Measurements from ENCODE around the gene INPP5A. TPM values are rescaled to one million over a fixed set of nuclear protein-coding genes. Genes with fewer than 3 reads are reported as not detected.

INPP5A gene
- polyA plus RNA-seq, 2 donors: 9.2 to 12.7 TPM

DNA sequence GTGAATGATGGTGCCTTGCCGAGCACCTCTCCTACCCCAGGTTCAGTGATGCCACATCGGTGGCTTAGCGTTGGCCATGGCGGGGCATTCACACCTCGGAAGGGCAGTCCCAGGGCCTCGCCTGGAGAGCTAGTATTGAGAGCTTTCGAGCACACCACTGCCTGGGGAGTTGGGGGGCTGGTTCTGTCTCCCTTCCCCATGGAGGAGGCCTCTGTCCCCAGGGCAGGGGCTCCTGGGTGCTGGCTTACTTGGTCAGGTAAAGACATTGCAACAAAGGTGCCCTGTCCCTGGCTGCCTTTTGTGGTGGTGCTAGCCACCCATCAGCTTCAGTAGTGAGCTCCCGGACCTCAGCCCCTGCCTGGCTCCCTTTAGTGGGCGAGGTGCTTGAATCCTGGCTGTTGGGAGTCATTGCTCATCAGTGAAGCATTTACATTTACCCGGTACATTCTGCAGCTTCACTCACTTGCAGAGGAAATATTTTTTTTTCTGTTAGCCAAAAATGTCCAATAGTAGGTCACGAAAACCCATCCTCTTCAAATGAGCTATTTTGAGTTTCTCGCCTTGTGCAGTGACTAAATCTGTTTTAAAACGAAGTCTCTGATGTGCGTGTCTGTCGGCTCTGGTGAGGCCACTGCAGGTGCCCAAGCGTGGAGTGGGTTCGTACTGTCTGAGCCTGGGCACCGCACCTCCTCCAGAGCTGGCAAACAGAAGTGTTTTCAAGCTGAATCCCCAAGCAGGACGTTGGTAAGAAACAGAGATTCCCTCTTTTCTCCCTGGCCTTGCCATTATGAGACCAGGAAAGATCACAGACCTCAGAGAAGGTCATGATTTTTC lies 95.5 kb downstream of the INPP5A start:
- Histone ChIP-seq H3K4me3 (ENCODE audit: low read depth in 1 of 2, low read length in 2 of 2) (no peak overlapping the region), H3K27ac (ENCODE audit: low read depth in 2 of 2, low read length in 1 of 2) (peak overlapping the region; percentile 49 to 88), H3K36me3 (ENCODE audit: control insufficient read depth in 2 of 2, insufficient read depth in 2 of 2, low read length in 1 of 2) (no peaks in the 10 kb centered on the region), H3K4me1 (ENCODE audit: control insufficient read depth in 2 of 2, insufficient read depth in 2 of 2, low read length in 1 of 2) (peaks cover 11 to 23% of the 10 kb centered on the region in 2 donors), H3K27me3 (ENCODE audit: control insufficient read depth in 1 of 2, insufficient read depth in 2 of 2, low read length in 2 of 2) (no peaks in the 10 kb centered on the region), H3K9me3 (ENCODE audit: control insufficient read depth in 2 of 2, insufficient read depth in 1 of 2, low read depth in 1 of 2, low read length in 1 of 2) (no peaks in the 10 kb centered on the region)
- WGBS, 2 donors: 78 to 80% methylated on average over 19 of the region's 19 CpGs

DNA sequence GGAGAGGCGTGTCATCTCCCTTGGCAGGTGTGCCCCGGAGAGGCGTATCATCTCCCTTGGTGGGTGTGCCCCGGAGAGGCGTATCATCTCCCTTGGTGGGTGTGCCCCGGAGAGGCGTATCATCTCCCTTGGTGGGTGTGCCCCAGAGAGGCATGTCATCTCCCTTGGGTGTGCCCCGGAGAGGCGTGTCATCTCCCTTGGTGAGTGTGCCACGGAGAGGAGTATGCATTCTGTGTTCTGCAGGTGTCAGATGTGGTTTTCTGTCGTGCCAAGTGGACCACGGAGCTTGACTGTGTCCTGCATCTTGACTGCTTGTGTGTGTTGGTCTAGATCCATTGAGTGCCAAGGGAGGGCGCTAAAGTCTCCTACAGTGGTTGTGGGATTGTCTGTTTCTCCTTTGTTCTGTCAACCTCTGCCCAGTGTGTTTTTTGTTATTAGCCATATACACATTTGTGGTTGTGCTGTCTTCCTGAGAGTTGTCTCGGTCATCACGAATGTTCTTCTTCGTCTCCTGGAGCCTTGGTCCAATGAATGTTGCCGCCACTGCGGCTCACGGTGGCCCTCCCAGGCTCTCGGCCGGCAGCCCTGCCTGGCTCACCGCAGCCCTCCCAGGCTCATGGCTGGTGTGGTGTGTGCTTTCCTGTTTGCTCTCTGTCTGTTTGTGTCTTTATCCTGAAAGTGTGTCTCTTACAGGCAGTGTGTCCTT lies 96.8 kb downstream of the INPP5A start:
- H3K27me3 ChIP-seq (ENCODE audit: control insufficient read depth in 1 of 2, insufficient read depth in 2 of 2, low read length in 2 of 2): no peaks in the 10 kb centered on the region
- no peaks in the 10 kb centered on the region for H3K9me3 ChIP-seq (ENCODE audit: control insufficient read depth in 2 of 2, insufficient read depth in 1 of 2, low read depth in 1 of 2, low read length in 1 of 2)
- H3K4me1 ChIP-seq (ENCODE audit: control insufficient read depth in 2 of 2, insufficient read depth in 2 of 2, low read length in 1 of 2): peaks cover 9 to 20% of the 10 kb centered on the region in 2 donors
- 67 to 72% methylated on average over 22 of the region's 22 CpGs for WGBS, 2 donors
- H3K27ac ChIP-seq (ENCODE audit: low read depth in 2 of 2, low read length in 1 of 2): peak overlapping the region in 1 of 2 donors; percentile 38
- no peak overlapping the region for H3K4me3 ChIP-seq (ENCODE audit: low read depth in 1 of 2, low read length in 2 of 2)
- H3K36me3 ChIP-seq (ENCODE audit: control insufficient read depth in 2 of 2, insufficient read depth in 2 of 2, low read length in 1 of 2): no peaks in the 10 kb centered on the region

DNA sequence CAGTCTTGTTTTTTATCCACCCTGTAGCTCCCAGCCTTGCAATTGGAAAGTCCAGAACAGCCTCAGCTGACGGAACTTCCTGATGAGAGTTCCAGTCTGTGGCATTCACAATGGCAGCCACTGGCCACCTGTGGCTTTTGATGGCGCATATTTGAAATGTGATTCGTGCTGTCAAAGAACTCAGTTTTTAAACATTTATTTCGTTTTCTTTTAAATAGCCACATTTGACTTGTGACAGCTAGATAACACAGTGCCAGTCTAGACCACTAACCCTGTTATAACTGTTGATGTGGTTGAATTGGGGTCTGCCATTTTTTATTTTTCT lies 97.3 kb downstream of the INPP5A start:
- peak overlapping the region in 1 of 2 donors; percentile 38 for H3K27ac ChIP-seq (ENCODE audit: low read depth in 2 of 2, low read length in 1 of 2)
- peaks cover 7 to 15% of the 10 kb centered on the region in 2 donors for H3K4me1 ChIP-seq (ENCODE audit: control insufficient read depth in 2 of 2, insufficient read depth in 2 of 2, low read length in 1 of 2)
- no peaks in the 10 kb centered on the region for H3K9me3 ChIP-seq (ENCODE audit: control insufficient read depth in 2 of 2, insufficient read depth in 1 of 2, low read depth in 1 of 2, low read length in 1 of 2)
- no peak overlapping the region for H3K4me3 ChIP-seq (ENCODE audit: low read depth in 1 of 2, low read length in 2 of 2)
- WGBS, 2 donors: 85 to 89% methylated on average over 4 of the region's 4 CpGs
- H3K36me3 ChIP-seq (ENCODE audit: control insufficient read depth in 2 of 2, insufficient read depth in 2 of 2, low read length in 1 of 2): no peaks in the 10 kb centered on the region
- no peaks in the 10 kb centered on the region for H3K27me3 ChIP-seq (ENCODE audit: control insufficient read depth in 1 of 2, insufficient read depth in 2 of 2, low read length in 2 of 2)

DNA sequence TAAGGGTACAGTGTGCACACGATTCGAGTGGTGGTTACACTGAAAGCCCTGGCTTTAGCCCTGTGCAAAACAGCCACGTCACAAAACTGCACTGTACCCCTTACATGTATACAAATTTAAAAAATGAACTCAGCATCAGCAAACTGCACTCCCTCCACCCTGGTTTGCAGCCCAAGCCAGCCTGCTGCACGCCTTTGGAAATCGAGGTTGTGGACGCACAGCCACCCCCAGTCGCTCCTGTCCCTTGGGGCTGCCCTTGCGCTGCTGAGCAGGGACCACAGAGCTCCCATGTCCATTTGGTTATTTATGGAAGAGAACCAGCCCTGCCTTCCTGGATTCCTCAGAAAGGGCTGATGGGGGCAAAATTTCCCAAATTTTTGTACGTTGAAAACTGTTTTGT lies 98.8 kb downstream of the INPP5A start:
- Histone ChIP-seq H3K27me3 (ENCODE audit: control insufficient read depth in 1 of 2, insufficient read depth in 2 of 2, low read length in 2 of 2) (no peaks in the 10 kb centered on the region), H3K4me1 (ENCODE audit: control insufficient read depth in 2 of 2, insufficient read depth in 2 of 2, low read length in 1 of 2) (peaks cover 7 to 10% of the 10 kb centered on the region in 2 donors), H3K36me3 (ENCODE audit: control insufficient read depth in 2 of 2, insufficient read depth in 2 of 2, low read length in 1 of 2) (no peaks in the 10 kb centered on the region), H3K27ac (ENCODE audit: low read depth in 2 of 2, low read length in 1 of 2) (no peak overlapping the region), H3K9me3 (ENCODE audit: control insufficient read depth in 2 of 2, insufficient read depth in 1 of 2, low read depth in 1 of 2, low read length in 1 of 2) (no peaks in the 10 kb centered on the region), H3K4me3 (ENCODE audit: low read depth in 1 of 2, low read length in 2 of 2) (no peak overlapping the region)
- WGBS, 2 donors: 75 to 88% methylated on average over 9 of the region's 9 CpGs

DNA sequence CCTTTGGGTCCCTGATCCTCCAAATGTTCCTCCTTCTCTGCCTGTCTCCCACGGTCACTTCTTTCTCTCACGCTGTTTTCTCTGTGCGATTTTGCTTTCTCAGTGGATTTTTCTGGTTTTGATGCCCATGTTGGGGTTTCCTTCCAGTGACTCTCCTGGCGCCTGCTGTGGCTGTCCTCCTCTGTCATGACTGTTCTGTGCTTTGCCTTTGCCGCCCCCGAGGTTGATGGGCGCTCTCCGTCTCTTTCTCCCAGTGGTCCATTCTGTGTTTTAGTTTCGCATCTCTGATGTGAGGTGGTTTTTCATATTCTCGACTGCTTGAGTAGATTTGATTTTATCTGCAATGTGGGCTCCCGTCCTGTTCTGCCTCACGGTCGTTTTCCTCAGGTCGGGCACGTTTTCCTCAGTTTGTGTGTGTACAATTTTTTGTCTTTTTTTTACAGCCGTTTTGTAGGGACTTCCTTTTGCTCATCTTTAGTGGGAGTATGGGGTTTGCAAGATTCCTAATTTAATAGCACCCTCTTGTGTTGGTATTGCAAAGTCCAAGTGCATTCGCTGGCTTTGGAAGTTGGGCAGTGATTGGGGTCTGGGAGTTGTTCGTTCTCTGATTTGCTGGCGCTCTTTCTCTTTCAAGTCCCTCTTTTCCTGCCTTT lies 100.0 kb downstream of the INPP5A start:
- H3K9me3 ChIP-seq (ENCODE audit: control insufficient read depth in 2 of 2, insufficient read depth in 1 of 2, low read depth in 1 of 2, low read length in 1 of 2): no peaks in the 10 kb centered on the region
- H3K27me3 ChIP-seq (ENCODE audit: control insufficient read depth in 1 of 2, insufficient read depth in 2 of 2, low read length in 2 of 2): no peaks in the 10 kb centered on the region
- H3K4me1 ChIP-seq (ENCODE audit: control insufficient read depth in 2 of 2, insufficient read depth in 2 of 2, low read length in 1 of 2): peaks cover 6 to 7% of the 10 kb centered on the region in 2 donors
- WGBS, 2 donors: 39 to 40% methylated on average over 19 of the region's 19 CpGs
- H3K27ac ChIP-seq (ENCODE audit: low read depth in 2 of 2, low read length in 1 of 2): peak overlapping the region in 1 of 2 donors; percentile 24
- no peaks in the 10 kb centered on the region for H3K36me3 ChIP-seq (ENCODE audit: control insufficient read depth in 2 of 2, insufficient read depth in 2 of 2, low read length in 1 of 2)
- no peak overlapping the region for H3K4me3 ChIP-seq (ENCODE audit: low read depth in 1 of 2, low read length in 2 of 2)

DNA sequence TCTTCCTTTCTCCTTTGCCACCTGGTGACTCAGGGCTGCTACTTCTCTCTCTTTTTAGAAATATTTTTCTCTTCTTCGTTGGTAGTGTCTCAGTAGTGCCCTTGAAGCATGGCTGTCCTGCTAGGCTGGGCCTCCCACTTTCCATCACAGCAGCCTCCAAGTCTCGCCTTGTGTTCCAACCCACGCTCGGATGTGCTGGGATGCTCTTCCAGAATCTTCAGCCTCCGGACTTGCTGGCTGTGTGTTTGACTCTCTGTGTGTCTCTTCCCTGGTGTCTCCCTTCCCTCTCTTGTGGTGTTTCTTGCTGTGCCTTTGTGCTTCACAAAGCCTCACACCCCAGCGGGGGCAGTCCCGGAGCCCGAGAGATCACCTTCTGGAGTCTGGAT lies 100.5 kb downstream of the INPP5A start:
- Histone ChIP-seq H3K4me3 (ENCODE audit: low read depth in 1 of 2, low read length in 2 of 2) (no peak overlapping the region), H3K9me3 (ENCODE audit: control insufficient read depth in 2 of 2, insufficient read depth in 1 of 2, low read depth in 1 of 2, low read length in 1 of 2) (no peaks in the 10 kb centered on the region), H3K4me1 (ENCODE audit: control insufficient read depth in 2 of 2, insufficient read depth in 2 of 2, low read length in 1 of 2) (peaks cover 4 to 6% of the 10 kb centered on the region in 2 donors), H3K27me3 (ENCODE audit: control insufficient read depth in 1 of 2, insufficient read depth in 2 of 2, low read length in 2 of 2) (no peaks in the 10 kb centered on the region), H3K27ac (ENCODE audit: low read depth in 2 of 2, low read length in 1 of 2) (no peak overlapping the region), H3K36me3 (ENCODE audit: control insufficient read depth in 2 of 2, insufficient read depth in 2 of 2, low read length in 1 of 2) (no peaks in the 10 kb centered on the region)
- 63 to 72% methylated on average over 8 of the region's 8 CpGs for WGBS, 2 donors

DNA sequence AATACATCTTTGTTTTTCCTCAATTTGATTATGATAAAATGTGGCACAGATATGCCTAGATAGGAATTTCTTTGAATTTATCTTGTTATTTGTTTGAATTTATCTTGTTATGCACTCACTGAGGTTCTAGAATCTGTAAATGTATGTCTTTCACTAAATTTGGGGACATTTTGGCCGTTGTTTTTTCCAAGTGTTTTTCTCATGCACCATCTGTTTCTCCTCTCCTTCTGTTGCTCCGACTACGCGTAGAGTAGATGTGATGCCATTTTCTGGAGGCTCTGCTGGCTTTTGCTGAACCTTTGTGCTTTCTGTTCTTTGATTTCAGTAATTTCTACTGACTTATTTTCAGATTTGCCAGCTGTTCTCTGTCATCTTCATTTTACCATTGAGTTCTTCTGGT lies 101.9 kb downstream of the INPP5A start:
- Histone ChIP-seq H3K27ac (ENCODE audit: low read depth in 2 of 2, low read length in 1 of 2) (no peak overlapping the region), H3K9me3 (ENCODE audit: control insufficient read depth in 2 of 2, insufficient read depth in 1 of 2, low read depth in 1 of 2, low read length in 1 of 2) (no peaks in the 10 kb centered on the region), H3K4me1 (ENCODE audit: control insufficient read depth in 2 of 2, insufficient read depth in 2 of 2, low read length in 1 of 2) (peaks cover 2 to 10% of the 10 kb centered on the region in 2 donors), H3K4me3 (ENCODE audit: low read depth in 1 of 2, low read length in 2 of 2) (no peak overlapping the region), H3K27me3 (ENCODE audit: control insufficient read depth in 1 of 2, insufficient read depth in 2 of 2, low read length in 2 of 2) (no peaks in the 10 kb centered on the region), H3K36me3 (ENCODE audit: control insufficient read depth in 2 of 2, insufficient read depth in 2 of 2, low read length in 1 of 2) (no peaks in the 10 kb centered on the region)
- 78 to 84% methylated on average over 4 of the region's 4 CpGs for WGBS, 2 donors

DNA sequence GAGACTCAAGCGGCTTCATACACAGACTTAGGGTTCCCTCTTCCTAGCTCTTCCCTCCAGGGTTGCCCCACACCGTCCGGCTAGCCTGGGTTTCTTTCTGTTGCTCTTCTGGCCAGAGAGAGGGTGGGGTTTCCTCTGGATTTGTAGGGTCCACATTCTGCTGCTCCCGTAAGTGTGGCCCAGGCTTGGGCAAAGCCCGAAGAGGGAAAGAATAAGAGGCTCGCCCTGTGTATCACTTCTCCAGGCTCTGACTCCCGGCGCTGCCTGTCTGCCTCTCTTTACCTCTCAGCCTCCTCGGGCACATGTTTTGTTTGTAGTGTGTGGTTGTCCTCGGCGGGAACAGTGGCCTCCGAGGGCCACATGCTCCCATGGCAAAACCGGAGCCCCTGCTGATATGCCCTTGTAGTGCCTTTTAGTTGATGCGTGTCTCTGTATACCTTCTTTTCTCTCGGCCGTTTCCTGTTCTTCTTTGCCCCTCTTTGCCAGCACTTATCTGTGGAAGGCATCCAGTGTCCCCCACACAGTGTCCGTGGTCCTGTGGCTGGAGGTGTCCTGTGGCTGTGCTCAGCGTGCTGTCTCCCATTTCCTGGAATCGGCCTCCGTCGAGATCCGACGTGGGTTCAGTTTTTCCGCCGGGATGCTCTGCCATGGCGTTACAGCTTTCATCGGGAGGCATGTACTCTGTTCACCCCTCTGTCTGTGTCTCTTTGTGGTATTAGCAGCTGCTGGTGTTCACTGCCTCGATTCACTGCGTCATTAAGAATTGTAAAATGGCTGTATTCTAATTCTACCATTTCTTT lies 102.9 kb downstream of the INPP5A start:
- 89 to 93% methylated on average over 29 of the region's 29 CpGs for WGBS, 2 donors
- no peaks in the 10 kb centered on the region for H3K36me3 ChIP-seq (ENCODE audit: control insufficient read depth in 2 of 2, insufficient read depth in 2 of 2, low read length in 1 of 2)
- no peaks in the 10 kb centered on the region for H3K27me3 ChIP-seq (ENCODE audit: control insufficient read depth in 1 of 2, insufficient read depth in 2 of 2, low read length in 2 of 2)
- H3K9me3 ChIP-seq (ENCODE audit: control insufficient read depth in 2 of 2, insufficient read depth in 1 of 2, low read depth in 1 of 2, low read length in 1 of 2): no peaks in the 10 kb centered on the region
- peak overlapping the region; percentile 18 to 52 for H3K27ac ChIP-seq (ENCODE audit: low read depth in 2 of 2, low read length in 1 of 2)
- peaks cover 2 to 12% of the 10 kb centered on the region in 2 donors for H3K4me1 ChIP-seq (ENCODE audit: control insufficient read depth in 2 of 2, insufficient read depth in 2 of 2, low read length in 1 of 2)
- H3K4me3 ChIP-seq (ENCODE audit: low read depth in 1 of 2, low read length in 2 of 2): no peak overlapping the region

DNA sequence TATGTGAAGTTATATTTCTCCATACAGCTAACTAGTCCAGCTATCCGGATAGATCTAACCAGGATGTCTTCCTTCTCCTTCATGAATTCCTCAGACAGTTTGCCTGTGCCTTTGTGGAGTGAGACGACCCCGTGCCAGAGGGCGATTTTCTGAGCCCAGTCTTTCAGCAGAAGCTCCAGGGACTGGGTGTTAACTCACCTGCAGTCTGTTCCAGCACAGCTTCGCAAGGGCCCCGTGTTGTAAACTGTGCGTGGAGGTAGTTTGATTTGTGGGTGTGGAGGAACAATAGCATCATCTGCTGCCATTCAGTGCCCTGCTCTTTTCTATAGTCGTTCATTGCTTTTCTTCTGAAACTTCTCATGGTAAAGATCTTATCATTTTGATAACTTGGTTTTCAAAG lies 103.8 kb downstream of the INPP5A start:
- Histone ChIP-seq H3K9me3 (ENCODE audit: control insufficient read depth in 2 of 2, insufficient read depth in 1 of 2, low read depth in 1 of 2, low read length in 1 of 2) (no peaks in the 10 kb centered on the region), H3K4me3 (ENCODE audit: low read depth in 1 of 2, low read length in 2 of 2) (no peak overlapping the region), H3K27ac (ENCODE audit: low read depth in 2 of 2, low read length in 1 of 2) (peak overlapping the region in 1 of 2 donors; percentile 54), H3K27me3 (ENCODE audit: control insufficient read depth in 1 of 2, insufficient read depth in 2 of 2, low read length in 2 of 2) (no peaks in the 10 kb centered on the region), H3K36me3 (ENCODE audit: control insufficient read depth in 2 of 2, insufficient read depth in 2 of 2, low read length in 1 of 2) (peaks cover 0 to 4% of the 10 kb centered on the region in 2 donors), H3K4me1 (ENCODE audit: control insufficient read depth in 2 of 2, insufficient read depth in 2 of 2, low read length in 1 of 2) (peaks cover 2 to 12% of the 10 kb centered on the region in 2 donors)
- WGBS, 2 donors: 70 to 73% methylated on average over 8 of the region's 8 CpGs

All from esophagus (tissue), 2 donors.